Measurements from ENCODE around the gene CDK14.

Gene CDK14

GRCh38 chr7:90972906-90973550, 376.9 kb downstream of the CDK14 start:
- TF ChIP-seq CTCF (IDR thresholded peaks at IDR 0.05; ENCODE audit: extremely low read depth, insufficient read depth, missing control alignments), result no peak
- in situ Hi-C loops (cut with MboI; ENCODE audit: low pct_unique_long_range_greater_than_20kb, low sequenced_read_pairs, unreplicated experiment), result no loop called here

GRCh38 chr7:90977056-90977455, 380.9 kb downstream of the CDK14 start:
- in situ Hi-C loops (cut with MboI; ENCODE audit: low pct_unique_long_range_greater_than_20kb, low sequenced_read_pairs, unreplicated experiment), result no loop called here
- DNase-seq (ENCODE audit: low spot score), result no peak
- TF ChIP-seq CTCF (IDR thresholded peaks at IDR 0.05; ENCODE audit: extremely low read depth, insufficient read depth, missing control alignments), result no peak

More at GRCh38 chr7:90972906-90973550, 376.9 kb downstream of the CDK14 start:
- DNase-seq (ENCODE audit: low spot score), result no peak

- DNase-seq (ENCODE audit: low spot score), result no peak
- TF ChIP-seq CTCF (IDR thresholded peaks at IDR 0.05; ENCODE audit: extremely low read depth, insufficient read depth, missing control alignments), result no peak
- in situ Hi-C loops (cut with MboI; ENCODE audit: low pct_unique_long_range_greater_than_20kb, low sequenced_read_pairs, unreplicated experiment), result no loop called here
These were observed 384.4 kb downstream of the CDK14 start for GRCh38 chr7:90980545-90980944.

GRCh38 chr7:90982228-90982627, 386.1 kb downstream of the CDK14 start:
- no peak for TF ChIP-seq CTCF (IDR thresholded peaks at IDR 0.05; ENCODE audit: extremely low read depth, insufficient read depth, missing control alignments)
- DNase-seq (ENCODE audit: low spot score), result no peak
- in situ Hi-C loops (cut with MboI; ENCODE audit: low pct_unique_long_range_greater_than_20kb, low sequenced_read_pairs, unreplicated experiment), result no loop called here

GRCh38 chr7:90984692-90985091, 388.6 kb downstream of the CDK14 start:
- in situ Hi-C loops (cut with MboI; ENCODE audit: low pct_unique_long_range_greater_than_20kb, low sequenced_read_pairs, unreplicated experiment), result no loop called here
- no peak for TF ChIP-seq CTCF (IDR thresholded peaks at IDR 0.05; ENCODE audit: extremely low read depth, insufficient read depth, missing control alignments)
- DNase-seq (ENCODE audit: low spot score), result no peak

- TF ChIP-seq CTCF (IDR thresholded peaks at IDR 0.05; ENCODE audit: extremely low read depth, insufficient read depth, missing control alignments), result no peak
- in situ Hi-C loops (cut with MboI; ENCODE audit: low pct_unique_long_range_greater_than_20kb, low sequenced_read_pairs, unreplicated experiment), result no loop called here
- DNase-seq (ENCODE audit: low spot score), result no peak
These were observed 392.4 kb downstream of the CDK14 start for GRCh38 chr7:90988516-90988915.
